Fibroblast of the conjunctiva (primary cell): ENCODE measurements around the gene OXCT1.
"Not testable (repeated sequence)": the region's sequence is repeated elsewhere in the genome, so short reads cannot be mapped to it uniquely, and the experiment has no call there.

Source experiments
- DNase-seq: peaks from one replicate; pipeline ENCODE4 v3.0.0-alpha.2; 2010; ENCODE audit warnings: low read depth

OXCT1 gene

GRCh38 chr5:41827792-41828191, 42.4 kb downstream of the OXCT1 start:
- DNase-seq: no peak

- no peak for DNase-seq
Measured at GRCh38 chr5:41822036-41822435, 48.2 kb downstream of the OXCT1 start.

- no peak for DNase-seq
Measured at GRCh38 chr5:41821051-41821450, 49.2 kb downstream of the OXCT1 start.

- no peak for DNase-seq
Measured at GRCh38 chr5:41820150-41820549, 50.1 kb downstream of the OXCT1 start.

- DNase-seq: no peak
Measured at GRCh38 chr5:41817625-41818301, 52.5 kb downstream of the OXCT1 start.

- DNase-seq: no peak
Measured at GRCh38 chr5:41815663-41816229, 54.5 kb downstream of the OXCT1 start.

GRCh38 chr5:41815261-41815660, 55.0 kb downstream of the OXCT1 start:
- no peak for DNase-seq

- not testable (repeated sequence) for DNase-seq
Measured at GRCh38 chr5:41814306-41814705, 55.9 kb downstream of the OXCT1 start.

GRCh38 chr5:41812156-41812555, 58.1 kb downstream of the OXCT1 start:
- DNase-seq: no peak

GRCh38 chr5:41809128-41809527, 61.1 kb downstream of the OXCT1 start:
- DNase-seq: no peak

- DNase-seq: no peak
Measured at GRCh38 chr5:41808294-41808693, 61.9 kb downstream of the OXCT1 start.

GRCh38 chr5:41797662-41798061, 72.6 kb downstream of the OXCT1 start:
- no peak for DNase-seq

GRCh38 chr5:41796061-41796460, 74.2 kb downstream of the OXCT1 start:
- no peak for DNase-seq

GRCh38 chr5:41795125-41795524, 75.1 kb downstream of the OXCT1 start:
- no peak for DNase-seq

GRCh38 chr5:41794471-41794870, 75.8 kb downstream of the OXCT1 start:
- peak; percentile 82 for DNase-seq

- DNase-seq: peak; percentile 77
Measured at GRCh38 chr5:41793141-41793770, 77.0 kb downstream of the OXCT1 start.

GRCh38 chr5:41790038-41790776, 80.0 kb downstream of the OXCT1 start:
- DNase-seq: peak; percentile 61

- no peak for DNase-seq
Measured at GRCh38 chr5:41789434-41789833, 80.8 kb downstream of the OXCT1 start.

GRCh38 chr5:41788941-41789368, 81.3 kb downstream of the OXCT1 start:
- peak; percentile 38 for DNase-seq

- DNase-seq: no peak
Measured at GRCh38 chr5:41787265-41787664, 83.0 kb downstream of the OXCT1 start.

- DNase-seq: no peak
Measured at GRCh38 chr5:41785061-41785460, 85.2 kb downstream of the OXCT1 start.

- no peak for DNase-seq
Measured at GRCh38 chr5:41778410-41778809, 91.8 kb downstream of the OXCT1 start.

- DNase-seq: no peak
Measured at GRCh38 chr5:41776435-41776834, 93.8 kb downstream of the OXCT1 start.
